HG03175 (cell line): ENCODE results near the gene OR10A6.

Source experiments
- ATAC-seq: cut with Tn5 transposase; IDR thresholded peaks from one replicate; pipeline ENCODE4 v1.9.1; 2021; ENCODE audit warnings: mild to moderate bottlenecking, moderate library complexity; ENCODE audit not compliant: unreplicated experiment

OR10A6 gene

GRCh38 chr11:7911011-7911410 lies 20.1 kb downstream of the OR10A6 start:
- ATAC-seq, result no peak

GRCh38 chr11:7910286-7910788 lies 20.7 kb downstream of the OR10A6 start:
- no peak for ATAC-seq

- ATAC-seq, result no peak
Observed at GRCh38 chr11:7909585-7910285, 21.3 kb downstream of the OR10A6 start.

- ATAC-seq, result no peak
Observed at GRCh38 chr11:7907121-7907520, 23.9 kb downstream of the OR10A6 start.

- no peak for ATAC-seq
Observed at GRCh38 chr11:7906481-7906880, 24.6 kb downstream of the OR10A6 start.

- no peak for ATAC-seq
Observed at GRCh38 chr11:7905961-7906429, 25.1 kb downstream of the OR10A6 start.

- no peak for ATAC-seq
Observed at GRCh38 chr11:7905549-7905948, 25.5 kb downstream of the OR10A6 start.

GRCh38 chr11:7904917-7905316 lies 26.2 kb downstream of the OR10A6 start:
- no peak for ATAC-seq

- no peak for ATAC-seq
Observed at GRCh38 chr11:7903940-7904339, 27.1 kb downstream of the OR10A6 start.

- no peak for ATAC-seq
Observed at GRCh38 chr11:7901319-7901854, 29.7 kb downstream of the OR10A6 start.

- no peak for ATAC-seq
Observed at GRCh38 chr11:7900686-7901085, 30.4 kb downstream of the OR10A6 start.

GRCh38 chr11:7899418-7899817 lies 31.6 kb downstream of the OR10A6 start:
- no peak for ATAC-seq

GRCh38 chr11:7898666-7899283 lies 32.3 kb downstream of the OR10A6 start:
- no peak for ATAC-seq

GRCh38 chr11:7896009-7896785 lies 34.9 kb downstream of the OR10A6 start:
- no peak for ATAC-seq

- ATAC-seq, result no peak
Observed at GRCh38 chr11:7894251-7894650, 36.8 kb downstream of the OR10A6 start.

- no peak for ATAC-seq
Observed at GRCh38 chr11:7893796-7894195, 37.3 kb downstream of the OR10A6 start.

GRCh38 chr11:7892840-7893254 lies 38.2 kb downstream of the OR10A6 start:
- peak; percentile 54 for ATAC-seq

GRCh38 chr11:7892059-7892699 lies 38.9 kb downstream of the OR10A6 start:
- ATAC-seq, result peak; percentile 71

- ATAC-seq, result peak; percentile 50
Observed at GRCh38 chr11:7890417-7891172, 40.5 kb downstream of the OR10A6 start.

GRCh38 chr11:7889985-7890384 lies 41.1 kb downstream of the OR10A6 start:
- peak; percentile 38 for ATAC-seq
